H1 (cell line): ENCODE results near the gene SCGB3A1.

Source experiments
- BRCA1 ChIP-seq: IDR thresholded peaks from 2 replicates; pipeline ENCODE4 v1.6.1; 2012; ENCODE audit warnings: low read depth, low read length, improper control_type of control experiment
- CHD1 ChIP-seq: IDR thresholded peaks from 2 replicates; pipeline ENCODE4 v1.6.1; 2012; ENCODE audit warnings: low read depth, low read length, improper control_type of control experiment
- CTCF ChIP-seq, 3 experiments: IDR thresholded peaks; 1 replicate in 2 of 3; 2 replicates in 1 of 3; pipeline versions ENCODE4 v1.5.1 to v1.6.1; 2011; ENCODE audit warnings: low read length in 3 of 3, mild to moderate bottlenecking in 3 of 3, inconsistent platforms in 2 of 3, low read depth in 1 of 3, moderate library complexity in 1 of 3; ENCODE audit not compliant: insufficient read depth in 1 of 3; ENCODE audit errors: control extremely low read depth in 1 of 3
- EZH2 ChIP-seq: fragments of 200-600 bp; sonication (generic); IDR thresholded peaks from 2 replicates; pipeline ENCODE4 v1.7.1; 2012; ENCODE audit warnings: low read depth, mild to moderate bottlenecking, moderate library complexity, low read length, inconsistent platforms; ENCODE audit not compliant: severe bottlenecking
- HDAC2 ChIP-seq, 2 experiments: fragments of 300-600 bp in 1 of 2; sonication (generic) in 1 of 2; IDR thresholded peaks; 2 replicates each; pipeline ENCODE4 v1.6.1; 2011 to 2012; ENCODE audit warnings: low read depth in 2 of 2, low read length in 2 of 2, mild to moderate bottlenecking in 2 of 2, moderate library complexity in 2 of 2, borderline replicate concordance in 1 of 2, inconsistent platforms in 1 of 2
- JUND ChIP-seq: IDR thresholded peaks from 2 replicates; pipeline ENCODE4 v1.6.1; 2011; ENCODE audit warnings: mild to moderate bottlenecking, improper control_type of control experiment, low read length
- MAX ChIP-seq: IDR thresholded peaks from 2 replicates; pipeline ENCODE4 v1.6.1; 2012; ENCODE audit warnings: inconsistent platforms
- POLR2A ChIP-seq, 2 experiments: IDR thresholded peaks; 1 replicate in 1 of 2; 2 replicates in 1 of 2; pipeline ENCODE4 v1.6.1; 2011; ENCODE audit warnings: low read depth in 2 of 2, low read length in 2 of 2, mild to moderate bottlenecking in 2 of 2; ENCODE audit errors: control extremely low read depth in 1 of 2
- POLR2AphosphoS5 ChIP-seq: IDR thresholded peaks from 2 replicates; pipeline ENCODE4 v1.6.1; 2011; ENCODE audit warnings: low read depth, low read length
- SIN3A ChIP-seq, 2 experiments: IDR thresholded peaks in 1 of 2; conservative IDR thresholded peaks in 1 of 2; 2 replicates each; pipeline ENCODE4 v1.6.1; 2011 to 2012; ENCODE audit warnings: low read length in 2 of 2, improper control_type of control experiment in 1 of 2, low read depth in 1 of 2, mild to moderate bottlenecking in 1 of 2
- SRF ChIP-seq: IDR thresholded peaks from 2 replicates; pipeline ENCODE4 v1.6.1; 2011; ENCODE audit warnings: mild to moderate bottlenecking, low read depth, low read length, moderate library complexity
- TAF1 ChIP-seq: IDR thresholded peaks from 2 replicates; pipeline ENCODE4 v1.6.1; 2011; ENCODE audit warnings: mild to moderate bottlenecking, low read depth, low read length
- TCF12 ChIP-seq: IDR thresholded peaks from 2 replicates; pipeline ENCODE4 v1.6.1; 2011; ENCODE audit warnings: low read depth, mild to moderate bottlenecking, low read length

GRCh38 chr5:180599981-180600553 is 8.8 kb upstream of the SCGB3A1 start:
- TF ChIP-seq HDAC2 (IDR thresholded peaks at IDR 0.05; ENCODE audit: borderline replicate concordance in 1 of 2, low read depth in 2 of 2, low read length in 2 of 2) = no peak
- no peak for TF ChIP-seq POLR2A (IDR thresholded peaks at IDR 0.05; ENCODE audit: control extremely low read depth in 1 of 2, low read depth in 2 of 2, low read length in 2 of 2)
- TF ChIP-seq CHD1 = no peak
- no peak for TF ChIP-seq CTCF (IDR thresholded peaks at IDR 0.05; ENCODE audit: control extremely low read depth in 1 of 3, insufficient read depth in 1 of 3, low read depth in 1 of 3, low read length in 3 of 3)
- TF ChIP-seq POLR2AphosphoS5 = no peak
- TF ChIP-seq SIN3A (conservative IDR thresholded peaks at IDR 0.05 in 1 of 2, IDR thresholded peaks at IDR 0.05 in 1 of 2; ENCODE audit: low read depth in 1 of 2, low read length in 2 of 2) = no peak
- no peak for TF ChIP-seq EZH2
- TF ChIP-seq TCF12 = no peak
- TF ChIP-seq MAX = no peak
- no peak for TF ChIP-seq SRF
- no peak for TF ChIP-seq BRCA1
- TF ChIP-seq JUND = no peak
- no peak for TF ChIP-seq TAF1
